ENCODE results near the gene PPP1R3G. TPM values are rescaled to one million over a fixed set of nuclear protein-coding genes. Genes with fewer than 3 reads are reported as not detected.

PPP1R3G gene
- total and polyA plus RNA-seq, 9 donors: 0.67 to 2.9 (median 0.92) TPM

DNA sequence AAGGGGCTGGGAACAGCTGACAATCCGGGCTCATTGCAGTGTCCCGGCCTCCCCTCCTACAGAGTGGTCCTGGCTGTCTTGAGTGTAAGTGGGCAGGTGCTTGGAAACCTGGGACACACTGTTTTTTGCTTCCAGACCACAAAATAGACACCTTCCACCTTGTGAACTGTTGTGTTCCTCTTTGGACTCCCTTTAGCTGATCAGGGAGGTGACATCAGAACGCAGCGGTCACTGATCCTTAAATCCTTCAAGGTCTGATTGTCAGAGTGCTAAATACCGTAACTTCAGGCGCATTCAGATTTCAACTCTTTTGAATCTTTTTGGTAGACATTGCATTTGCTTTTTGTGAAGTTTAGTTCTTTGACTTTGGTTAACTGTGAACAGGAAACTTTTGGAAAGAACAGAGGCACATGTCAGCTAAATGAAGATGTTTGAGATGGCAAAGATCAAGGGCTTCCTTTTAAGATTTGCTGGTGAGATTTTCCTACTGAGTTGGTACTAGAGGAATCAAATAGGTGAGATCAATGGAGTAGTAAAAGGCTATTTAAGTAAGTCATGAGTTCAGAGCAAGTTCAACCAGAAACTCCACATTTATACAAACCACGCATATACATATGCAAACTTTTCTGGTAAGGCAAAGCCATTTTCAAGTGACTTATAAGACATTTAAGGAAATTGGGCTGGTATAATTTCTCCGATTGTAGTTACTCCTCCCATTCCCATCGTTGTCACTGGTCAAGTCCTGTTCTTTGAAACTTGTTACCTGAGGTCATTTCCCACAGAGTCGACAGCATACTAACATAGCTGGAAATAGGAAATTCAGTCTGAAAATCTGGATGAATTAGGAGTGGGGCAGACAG is 6.3 kb downstream of the PPP1R3G start:
- 91 to 93% (median 92%) methylated on average over 10 of the region's 10 CpGs for WGBS, 3 donors
- intact Hi-C loops (cut with DNase I): no loop called here
- H3K27me3 ChIP-seq: no peaks in the 10 kb centered on the region
- no peaks in the 10 kb centered on the region for H3K4me1 ChIP-seq (ENCODE audit: insufficient read depth)
- TF ChIP-seq, protein P1, sequence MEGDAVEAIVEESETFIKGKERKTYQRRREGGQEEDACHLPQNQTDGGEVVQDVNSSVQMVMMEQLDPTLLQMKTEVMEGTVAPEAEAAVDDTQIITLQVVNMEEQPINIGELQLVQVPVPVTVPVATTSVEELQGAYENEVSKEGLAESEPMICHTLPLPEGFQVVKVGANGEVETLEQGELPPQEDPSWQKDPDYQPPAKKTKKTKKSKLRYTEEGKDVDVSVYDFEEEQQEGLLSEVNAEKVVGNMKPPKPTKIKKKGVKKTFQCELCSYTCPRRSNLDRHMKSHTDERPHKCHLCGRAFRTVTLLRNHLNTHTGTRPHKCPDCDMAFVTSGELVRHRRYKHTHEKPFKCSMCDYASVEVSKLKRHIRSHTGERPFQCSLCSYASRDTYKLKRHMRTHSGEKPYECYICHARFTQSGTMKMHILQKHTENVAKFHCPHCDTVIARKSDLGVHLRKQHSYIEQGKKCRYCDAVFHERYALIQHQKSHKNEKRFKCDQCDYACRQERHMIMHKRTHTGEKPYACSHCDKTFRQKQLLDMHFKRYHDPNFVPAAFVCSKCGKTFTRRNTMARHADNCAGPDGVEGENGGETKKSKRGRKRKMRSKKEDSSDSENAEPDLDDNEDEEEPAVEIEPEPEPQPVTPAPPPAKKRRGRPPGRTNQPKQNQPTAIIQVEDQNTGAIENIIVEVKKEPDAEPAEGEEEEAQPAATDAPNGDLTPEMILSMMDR (IDR thresholded peaks at IDR 0.05): no peak
- no peak for TF ChIP-seq POLR2A (IDR thresholded peaks at IDR 0.05)
- TF ChIP-seq EP300 (IDR thresholded peaks at IDR 0.05): no peak
- H3K36me3 ChIP-seq: no peaks in the 10 kb centered on the region
- no peak overlapping the region for H3K27ac ChIP-seq
- no peaks in the 10 kb centered on the region for H3K9me3 ChIP-seq
- no peak for DNase-seq
- no peak overlapping the region for H3K4me3 ChIP-seq

DNA sequence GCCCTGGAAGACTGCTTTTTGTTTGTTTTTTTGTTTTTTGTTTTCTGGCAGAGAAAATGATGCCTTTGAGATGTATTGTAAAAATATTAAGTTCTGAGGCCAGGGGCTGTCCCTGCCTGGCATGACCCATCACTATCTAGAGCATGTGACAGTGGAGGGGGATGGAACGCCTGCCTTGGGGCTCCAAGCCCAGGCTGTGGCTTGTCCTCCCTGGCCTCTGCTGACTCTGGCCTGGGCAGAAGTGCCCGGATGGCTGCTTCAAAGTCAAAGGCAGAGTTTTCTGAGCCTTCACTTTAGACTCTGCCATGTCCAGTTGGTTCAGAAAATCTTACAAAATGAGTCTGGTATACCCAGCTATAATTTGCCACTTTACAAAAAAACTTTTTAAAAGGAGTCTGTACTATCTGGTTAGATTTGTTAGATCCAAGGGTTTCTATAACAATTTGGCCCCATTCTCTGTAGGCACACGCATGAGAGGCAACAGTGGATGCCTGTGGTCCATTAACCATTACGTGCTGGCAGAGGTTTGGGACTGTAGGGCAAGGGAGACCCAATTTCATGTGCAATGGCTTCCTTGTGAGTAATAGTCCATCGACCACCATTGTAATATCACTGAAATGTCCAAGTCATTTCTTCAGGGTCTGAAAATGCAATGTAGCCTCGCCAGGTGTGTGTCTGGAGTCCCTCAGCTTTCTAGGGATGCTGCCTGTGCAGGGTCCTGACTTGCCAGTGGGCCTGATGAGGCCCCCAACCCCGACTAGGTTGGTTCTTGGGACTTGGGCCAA is 8.3 kb downstream of the PPP1R3G start:
- no peaks in the 10 kb centered on the region for H3K36me3 ChIP-seq
- H3K4me1 ChIP-seq (ENCODE audit: insufficient read depth): no peaks in the 10 kb centered on the region
- H3K9me3 ChIP-seq: no peaks in the 10 kb centered on the region
- intact Hi-C loops (cut with DNase I): no loop called here
- WGBS, 3 donors: 82 to 86% (median 84%) methylated on average over 7 of the region's 7 CpGs
- no peaks in the 10 kb centered on the region for H3K27me3 ChIP-seq
- H3K27ac ChIP-seq: no peak overlapping the region
- TF ChIP-seq POLR2A (IDR thresholded peaks at IDR 0.05) (no peak), EP300 (IDR thresholded peaks at IDR 0.05) (no peak)
- no peak overlapping the region for H3K4me3 ChIP-seq
- no peak for DNase-seq

DNA sequence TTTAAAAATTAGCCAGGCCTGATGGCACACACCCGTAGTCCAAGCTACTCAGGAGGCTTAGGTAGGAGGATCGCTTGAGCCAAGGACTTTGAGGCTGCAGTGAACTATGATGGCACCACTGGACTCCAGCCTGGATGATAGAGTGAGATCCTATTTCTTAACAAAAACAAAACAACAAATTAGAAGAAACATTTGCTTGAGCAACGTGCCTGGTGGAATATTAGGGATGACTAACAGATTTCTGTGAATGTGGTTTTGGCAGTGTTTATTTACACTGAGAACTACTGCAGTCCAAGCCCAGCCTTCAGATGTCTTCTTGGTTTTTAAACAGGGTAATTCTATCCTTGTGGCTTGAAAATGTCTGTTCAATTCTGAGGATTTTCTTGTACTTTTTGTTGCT is 9.2 kb downstream of the PPP1R3G start:
- Histone ChIP-seq H3K9me3 (no peaks in the 10 kb centered on the region), H3K27me3 (no peaks in the 10 kb centered on the region), H3K4me3 (no peak overlapping the region), H3K27ac (no peak overlapping the region), H3K36me3 (no peaks in the 10 kb centered on the region), H3K4me1 (ENCODE audit: insufficient read depth) (no peaks in the 10 kb centered on the region)
- TF ChIP-seq, protein P1 (IDR thresholded peaks at IDR 0.05): no peak
- TF ChIP-seq POLR2A (IDR thresholded peaks at IDR 0.05) (no peak), EP300 (IDR thresholded peaks at IDR 0.05) (no peak)
- 50 to 58% (median 52%) methylated on average over 3 of the region's 3 CpGs for WGBS, 3 donors
- intact Hi-C loops (cut with DNase I): no loop called here
- no peak for DNase-seq

DNA sequence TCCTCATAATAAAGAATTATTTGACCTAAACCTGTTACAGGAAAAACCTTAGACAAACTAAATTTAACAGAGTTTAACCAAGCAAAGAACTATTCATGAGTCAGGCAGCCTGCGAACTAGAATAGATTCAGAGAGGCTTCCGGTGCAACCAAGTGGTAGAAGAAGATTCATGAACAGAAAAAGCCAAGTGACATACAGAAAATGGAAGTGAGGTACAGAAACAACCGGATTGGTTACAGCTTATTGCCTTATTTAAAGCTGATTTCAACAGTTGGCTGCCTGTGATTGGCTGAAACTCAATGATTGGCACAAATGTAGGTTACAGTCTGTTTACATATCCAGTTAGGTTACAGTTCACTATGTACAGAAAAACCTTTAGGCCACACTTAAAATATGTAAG is 10.1 kb downstream of the PPP1R3G start:
- TF ChIP-seq POLR2A (IDR thresholded peaks at IDR 0.05): no peak
- no peak for TF ChIP-seq EP300 (IDR thresholded peaks at IDR 0.05)
- TF ChIP-seq, protein P1 (IDR thresholded peaks at IDR 0.05): no peak
- 74 to 90% (median 81%) methylated on average over 3 of the region's 3 CpGs for WGBS, 3 donors
- H3K9me3 ChIP-seq: no peaks in the 10 kb centered on the region
- DNase-seq: no peak
- no peak overlapping the region for H3K27ac ChIP-seq
- intact Hi-C loops (cut with DNase I): no loop called here
- H3K27me3 ChIP-seq: no peaks in the 10 kb centered on the region
- H3K4me3 ChIP-seq: no peak overlapping the region
- H3K4me1 ChIP-seq (ENCODE audit: insufficient read depth): no peaks in the 10 kb centered on the region
- no peaks in the 10 kb centered on the region for H3K36me3 ChIP-seq

All from ovary (tissue), 9 donors.